Heart right ventricle (tissue), 16 donors: ENCODE results near the gene PREX1. TPM values are rescaled to one million over a fixed set of nuclear protein-coding genes. Genes with fewer than 3 reads are reported as not detected.

Source experiments
- ATAC-seq, 8 donors: fragments of 200-7000 bp; cut with Tn5 transposase; one replicate each; pipeline ENCODE4 v1.9.1; 2020; ENCODE audit warnings: mild to moderate bottlenecking in 8 of 8, moderate library complexity in 8 of 8, moderate number of reproducible peaks in 1 of 8
- DNase-seq, 2 donors: peaks; one replicate each; pipeline ENCODE4 v3.0.0-alpha.2; 2020
- H3K27ac ChIP-seq, 10 donors: fragments of 200-600 bp; sonication (generic) in 2 of 10; one replicate each; pipeline versions ENCODE4 v1.5.0 to v1.8.0; 2020 to 2022; ENCODE audit warnings: mild to moderate bottlenecking in 3 of 10
- H3K27me3 ChIP-seq, 7 donors: fragments of 200-600 bp; one replicate each; pipeline ENCODE4 v1.8.0; 2021 to 2022; ENCODE audit warnings: mild to moderate bottlenecking in 2 of 7
- H3K36me3 ChIP-seq, 9 donors: fragments of 200-600 bp; sonication (generic) in 1 of 9; one replicate each; pipeline versions ENCODE4 v1.5.0 to v1.8.0; 2020 to 2022; ENCODE audit warnings: mild to moderate bottlenecking in 2 of 9
- H3K4me1 ChIP-seq, 9 donors: fragments of 200-600 bp; sonication (generic) in 1 of 9; one replicate each; pipeline versions ENCODE4 v1.5.0 to v1.8.0; 2020 to 2022; ENCODE audit warnings: mild to moderate bottlenecking in 4 of 9
- H3K4me3 ChIP-seq, 10 donors: fragments of 200-600 bp; sonication (generic) in 2 of 10; one replicate each; pipeline versions ENCODE4 v1.5.0 to v1.8.0; 2020 to 2022; ENCODE audit warnings: mild to moderate bottlenecking in 7 of 10, moderate library complexity in 2 of 10
- H3K9me3 ChIP-seq, 11 donors: fragments of 200-600 bp in 10 of 11; sonication (generic) in 2 of 11; one replicate each; pipeline versions ENCODE4 v1.5.0 to v1.8.0; 2013 to 2022; ENCODE audit warnings: mild to moderate bottlenecking in 2 of 11, control low read depth in 1 of 11, moderate library complexity in 1 of 11
- CTCF ChIP-seq, 9 donors: fragments of 200-600 bp; sonication (generic) in 2 of 9; IDR thresholded peaks; one replicate each; pipeline versions ENCODE4 v1.5.0 to v1.8.0; 2021 to 2022; ENCODE audit warnings: antibody characterized with exemption in 9 of 9, mild to moderate bottlenecking in 5 of 9, moderate library complexity in 1 of 9
- WGBS, 2 donors: extraction: QIAGEN DNeasy Blood & Tissue Kit; methylation state at CpG; one replicate each; pipeline ENCODE4 v1.1.7; 2013; ENCODE audit warnings: inconsistent platforms in 1 of 2; 5-methylcytosine and 5-hydroxymethylcytosine counted together
- intact Hi-C, 10 donors: fragments of 100-400 bp; cut with DNase I; formaldehyde crosslinking; loops; one replicate each; pipeline versions ENCODE4 v1.11.1 to v1.14.2; 2022
- polyA plus RNA-seq, 2 donors: library from polyadenylated mRNA; stranded (reverse); fragments of 200-250 nt; gene quantifications; one replicate each; pipeline ENCODE4 v1.2.3, GENCODE V29; 2013
- total RNA-seq, 10 donors: library from RNA; stranded (reverse); fragmentation: NEBNext Ultra II Directional in 3 of 10; extraction: Animal tissue kit (Norgen Biotek cat#: 25700) in 3 of 10; gene quantifications; one replicate each; pipeline versions ENCODE4 v1.2.1 to v1.2.4, GENCODE V29; 2021 to 2023
- donor health status: Arrhythmogenic right ventricular cardiomyopathy.
- donor health status: ischemic (EF 13 %, LVEDD 7.1; RV severe dilation, severe dysfunction).
- donor health status: healthy with polysubstance abuse.
- donor health status: DM: no; HTN: yes; CAD: no.
- donor health status: DM: no; HTN: no; CAD: no.
- donor health status: ischemic (EF 25% LVEDD 6.9; RV normal size, moderate dysfunction).
- donor health status: ischemic (EF 25% LVEDD 5.7; RV mildly dilated, moderate dysfunction).
- donor health status: healthy.
- donor health status: DM: yes; HTN: yes; CAD: no.
- donor health status: Ischemic cardiomyopathy.
- donor health status: ischemic (EF 35%, LVEDD 5.7; RV mildly dilated, moderate dysfunction).
- donor health status: nonischemic (EF 11% LVEDD 7.7; RV severe dilation, severe dysfunction).
- donor health status: DM: yes; HTN: yes; CAD: no.
- donor health status: PGD.
- donor health status: ischemic (EF 29% LVEDD 5.4; RV normal size, mild dysfunction).
- donor health status: nonischemic (EF 23%, LVEDD 6.1; RV moderate dilation, normal function).

PREX1 gene
- total and polyA plus RNA-seq, 12 donors: 4.6 to 23.4 (median 8.8) TPM

- WGBS, 2 donors: 88 to 93% methylated on average over 15 of the region's 15 CpGs
- no peaks in the 10 kb centered on the region for H3K27me3 ChIP-seq
- no peak overlapping the region for H3K4me3 ChIP-seq
- no peak overlapping the region for H3K27ac ChIP-seq
- H3K36me3 ChIP-seq: peaks cover 0 to 97% (median 13%) of the 10 kb centered on the region in 9 donors
- ATAC-seq (no peak), DNase-seq (no peak)
- TF ChIP-seq CTCF (IDR thresholded peaks at IDR 0.05): no peak
- no peaks in the 10 kb centered on the region for H3K4me1 ChIP-seq
- intact Hi-C loops: loop anchor here in 1 of 10 donors (10.0 kb wide), 1 partner anchor 1875 kb away; no protein-coding TSS in a partner anchor
- no peaks in the 10 kb centered on the region for H3K9me3 ChIP-seq
These were observed 198.5 kb downstream of the PREX1 start for GRCh38 chr20:48629069-48629959.

- ATAC-seq (no peak), DNase-seq (no peak)
- H3K36me3 ChIP-seq: peaks cover 0 to 96% (median 13%) of the 10 kb centered on the region in 9 donors
- H3K4me3 ChIP-seq: no peak overlapping the region
- no peaks in the 10 kb centered on the region for H3K4me1 ChIP-seq
- TF ChIP-seq CTCF (IDR thresholded peaks at IDR 0.05): no peak
- no peaks in the 10 kb centered on the region for H3K27me3 ChIP-seq
- 80 to 94% methylated on average over 16 of the region's 16 CpGs for WGBS, 2 donors
- no peak overlapping the region for H3K27ac ChIP-seq
- H3K9me3 ChIP-seq: no peaks in the 10 kb centered on the region
- intact Hi-C loops: loop anchor here in 1 of 10 donors (10.0 kb wide), 1 partner anchor 1873 kb away; no protein-coding TSS in a partner anchor
These were observed 200.1 kb downstream of the PREX1 start for GRCh38 chr20:48627737-48628128.

- Histone ChIP-seq H3K4me3 (no peak overlapping the region), H3K27ac (no peak overlapping the region), H3K9me3 (no peaks in the 10 kb centered on the region), H3K36me3 (peaks cover 0 to 90% (median 13%) of the 10 kb centered on the region in 9 donors), H3K4me1 (peaks cover 0 to 4% (median 0%) of the 10 kb centered on the region in 9 donors), H3K27me3 (no peaks in the 10 kb centered on the region)
- DNase-seq: no peak
- no peak for TF ChIP-seq CTCF (IDR thresholded peaks at IDR 0.05)
- ATAC-seq: peak in 1 of 8 donors; percentile 34
- 82 to 94% methylated on average over 18 of the region's 18 CpGs for WGBS, 2 donors
- intact Hi-C loops: loop anchor here in 1 of 10 donors (10.0 kb wide), 1 partner anchor 1872 kb away; no protein-coding TSS in a partner anchor
These were observed 200.7 kb downstream of the PREX1 start for GRCh38 chr20:48626938-48627736.
